B cell (primary cell): ENCODE measurements around the gene TBXAS1. TPM values are rescaled to one million over a fixed set of nuclear protein-coding genes. Genes with fewer than 3 reads are reported as not detected.

Source experiments
- ATAC-seq: fragments of 200-7000 bp; cut with Tn5 transposase; one replicate; pipeline ENCODE4 v1.10.0; 2021; ENCODE audit warnings: low read depth, mild to moderate bottlenecking, moderate number of reproducible peaks, moderate library complexity
- CTCF ChIA-PET: fragments of 350-600 bp; sonication (Branson Sonifier 250); formaldehyde crosslinking; loops from one replicate; lab custom pipeline; 2021; ENCODE audit warnings: antibody characterized with exemption, inconsistent platforms; lab: Charles Lee
- POLR2A ChIA-PET: fragments of 350-600 bp; sonication (Branson Sonifier 250); formaldehyde crosslinking; loops from one replicate; lab custom pipeline; 2021; ENCODE audit warnings: antibody characterized with exemption; lab: Charles Lee
- DNase-seq: peaks from one replicate; pipeline ENCODE4 v3.0.0; 2013
- H2AFZ ChIP-seq: 2 replicates; pipeline ENCODE4 v1.6.1; 2012; ENCODE audit warnings: mild to moderate bottlenecking, low read depth, low read length; ENCODE audit not compliant: insufficient read depth, poor library complexity, severe bottlenecking
- H3K27ac ChIP-seq, 2 donors: 1 replicate in 1 of 2; 2 replicates in 1 of 2; pipeline ENCODE4 v1.5.1; 2012 to 2013; ENCODE audit warnings: low read length in 2 of 2, mild to moderate bottlenecking in 2 of 2, moderate library complexity in 1 of 2
- H3K27me3 ChIP-seq, 4 experiments: fragments of 200-600 bp in 1 of 4; sonication (generic) in 1 of 4; replicated peaks in 1 of 4; 1 replicate in 2 of 4; 2 replicates in 2 of 4; pipeline versions ENCODE4 v1.6.1 to v1.7.0; 2013 to 2016; ENCODE audit warnings: low read length in 3 of 4, mild to moderate bottlenecking in 2 of 4, mixed read lengths in 1 of 4, moderate library complexity in 1 of 4; ENCODE audit not compliant: insufficient read depth in 4 of 4, control insufficient read depth in 3 of 4; ENCODE audit errors: control extremely low read depth in 1 of 4
- H3K36me3 ChIP-seq, 2 experiments: replicated peaks in 1 of 2; 1 replicate in 1 of 2; 2 replicates in 1 of 2; pipeline versions ENCODE4 v1.6.1 to v1.7.1; 2013; ENCODE audit warnings: low read length in 1 of 2; ENCODE audit not compliant: insufficient read depth in 2 of 2, control insufficient read depth in 1 of 2; ENCODE audit errors: control extremely low read depth in 1 of 2, extremely low read depth in 1 of 2
- H3K4me1 ChIP-seq, 2 donors: fragments of 200-600 bp in 1 of 2; sonication (generic) in 1 of 2; 1 replicate in 1 of 2; 2 replicates in 1 of 2; pipeline versions ENCODE4 v1.5.1 to v1.6.1; 2013 to 2017; ENCODE audit warnings: low read length in 2 of 2; ENCODE audit not compliant: control insufficient read depth in 2 of 2, insufficient read depth in 2 of 2
- H3K4me2 ChIP-seq: replicated peaks from 2 replicates; pipeline ENCODE3; 2012; ENCODE audit warnings: mild to moderate bottlenecking, low read depth, low read length; ENCODE audit not compliant: poor library complexity, severe bottlenecking
- H3K4me3 ChIP-seq, 5 experiments: fragments of 200-600 bp in 1 of 5; sonication (generic) in 1 of 5; 1 replicate in 3 of 5; 2 replicates in 2 of 5; pipeline versions ENCODE4 v1.5.1 to v1.7.0; 2011 to 2016; ENCODE audit warnings: low read length in 4 of 5, mild to moderate bottlenecking in 4 of 5, low read depth in 2 of 5, control low read depth in 1 of 5, moderate library complexity in 1 of 5; ENCODE audit not compliant: insufficient read depth in 1 of 5; ENCODE audit errors: control extremely low read depth in 1 of 5, extremely low read depth in 1 of 5
- H3K79me2 ChIP-seq: fragments of 200-600 bp; sonication (generic); one replicate; pipeline ENCODE4 v1.6.0; 2016; ENCODE audit warnings: low read length; ENCODE audit not compliant: control insufficient read depth, insufficient read depth
- H3K9ac ChIP-seq: fragments of 200-600 bp; sonication (generic); 2 replicates; pipeline ENCODE4 v1.6.1; 2017; ENCODE audit warnings: mild to moderate bottlenecking, low read length, moderate library complexity
- H3K9me3 ChIP-seq, 3 donors: one replicate each; pipeline versions ENCODE4 v1.6.1 to v1.7.1; 2013; ENCODE audit warnings: low read length in 2 of 3; ENCODE audit not compliant: control insufficient read depth in 2 of 3, insufficient read depth in 1 of 3; ENCODE audit errors: control extremely low read depth in 1 of 3
- H4K20me1 ChIP-seq: 2 replicates; pipeline ENCODE4 v1.6.0; 2012; ENCODE audit warnings: mild to moderate bottlenecking, low read length; ENCODE audit not compliant: insufficient read depth, control insufficient read depth, poor library complexity, severe bottlenecking
- H3K27ac Mint-ChIP-seq: one replicate; pipeline ENCODE4 v1.8.0; 2021; ENCODE audit warnings: mixed read lengths
- H3K27me3 Mint-ChIP-seq: one replicate; pipeline ENCODE4 v1.8.0; 2021; ENCODE audit warnings: mixed read lengths
- H3K4me1 Mint-ChIP-seq: one replicate; pipeline ENCODE4 v1.8.0; 2021; ENCODE audit warnings: mixed read lengths
- H3K4me3 Mint-ChIP-seq: one replicate; pipeline ENCODE4 v1.8.0; 2021; ENCODE audit warnings: mixed read lengths
- H3K9me3 Mint-ChIP-seq: one replicate; pipeline ENCODE4 v1.8.0; 2022; ENCODE audit warnings: mixed read lengths; ENCODE audit not compliant: insufficient read depth
- EZH2 ChIP-seq: IDR thresholded peaks from 2 replicates; pipeline ENCODE4 v1.6.1; 2012; ENCODE audit warnings: borderline replicate concordance, low read depth, mild to moderate bottlenecking, moderate library complexity, low read length; ENCODE audit not compliant: insufficient read depth, poor library complexity, severe bottlenecking
- WGBS: methylation state at CpG from one replicate; pipeline ENCODE4 v1.1.5; 2013; ENCODE audit warnings: missing lambda C conversion rate; ENCODE audit not compliant: insufficient coverage; 5-methylcytosine and 5-hydroxymethylcytosine counted together
- intact Hi-C: fragments of 100-400 bp; cut with micrococcal nuclease; formaldehyde crosslinking; loops from one replicate; pipeline ENCODE4 v1.10.0; 2022
- polyA plus RNA-seq: library from polyadenylated mRNA; depleted of rRNA; stranded (reverse); fragments of >200 nt; gene quantifications from 2 replicates; pipeline ENCODE4 v1.2.3, GENCODE V29; 2012
- total RNA-seq, 2 donors: library from RNA; stranded (reverse); fragments of 120-200 nt in 1 of 2; gene quantifications; 1 replicate in 1 of 2; 2 replicates in 1 of 2; pipeline versions ENCODE4 v1.2.3 to v1.2.4, GENCODE V29; 2013 to 2022
- TF ChIP-seq, protein P1 (sequence below): fragments of 200-600 bp; IDR thresholded peaks from one replicate; pipeline ENCODE4 v1.8.0; 2022; ENCODE audit warnings: antibody characterized with exemption, mild to moderate bottlenecking

The TBXAS1 gene
- total and polyA plus RNA-seq, 2 donors (not counting 1 experiment from before 2014, with no cell fraction given) = 8.1 to 21.0 TPM

DNA sequence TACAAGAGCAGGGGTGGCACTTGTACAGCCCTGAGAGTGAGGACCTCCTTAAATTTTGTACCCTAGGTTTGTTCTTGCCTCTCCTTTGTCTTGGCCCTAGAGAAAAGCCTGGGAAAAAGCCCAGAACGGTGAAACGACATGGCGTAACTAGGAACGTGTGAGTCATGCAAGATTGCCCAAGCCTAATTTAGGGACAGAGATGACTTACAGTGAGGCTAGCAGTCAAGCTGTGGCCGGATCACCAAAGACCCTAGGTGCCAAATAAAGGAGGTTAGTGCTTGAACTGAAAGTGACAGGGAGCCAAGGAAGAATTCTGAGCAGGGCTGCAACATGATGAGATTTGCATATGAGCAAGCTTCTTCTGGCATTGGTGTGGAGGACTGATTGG, 25.1 kb downstream of the TBXAS1 start:
- no peaks in the 10 kb centered on the region for H3K27me3 ChIP-seq
- Mint-ChIP-seq H3K27me3 (no peaks in the 10 kb centered on the region), H3K27ac (no peak overlapping the region), H3K9me3 (no peaks in the 10 kb centered on the region), H3K4me3 (no peak overlapping the region), H3K4me1 (peaks cover 19% of the 10 kb centered on the region)
- H3K4me1 ChIP-seq = peaks cover 12 to 15% of the 10 kb centered on the region in 2 donors
- H3K79me2 ChIP-seq = no peaks in the 10 kb centered on the region
- no peak overlapping the region for H3K4me3 ChIP-seq
- CTCF ChIA-PET = no interaction called here
- intact Hi-C loops = no loop called here
- POLR2A ChIA-PET = no interaction called here
- no peaks in the 10 kb centered on the region for H4K20me1 ChIP-seq
- no peaks in the 10 kb centered on the region for H3K36me3 ChIP-seq
- ATAC-seq = no peak
- H2AFZ ChIP-seq = no peak overlapping the region
- DNase-seq = no peak
- H3K27ac ChIP-seq = no peak overlapping the region
- no peak for TF ChIP-seq EZH2
- TF ChIP-seq, protein P1, sequence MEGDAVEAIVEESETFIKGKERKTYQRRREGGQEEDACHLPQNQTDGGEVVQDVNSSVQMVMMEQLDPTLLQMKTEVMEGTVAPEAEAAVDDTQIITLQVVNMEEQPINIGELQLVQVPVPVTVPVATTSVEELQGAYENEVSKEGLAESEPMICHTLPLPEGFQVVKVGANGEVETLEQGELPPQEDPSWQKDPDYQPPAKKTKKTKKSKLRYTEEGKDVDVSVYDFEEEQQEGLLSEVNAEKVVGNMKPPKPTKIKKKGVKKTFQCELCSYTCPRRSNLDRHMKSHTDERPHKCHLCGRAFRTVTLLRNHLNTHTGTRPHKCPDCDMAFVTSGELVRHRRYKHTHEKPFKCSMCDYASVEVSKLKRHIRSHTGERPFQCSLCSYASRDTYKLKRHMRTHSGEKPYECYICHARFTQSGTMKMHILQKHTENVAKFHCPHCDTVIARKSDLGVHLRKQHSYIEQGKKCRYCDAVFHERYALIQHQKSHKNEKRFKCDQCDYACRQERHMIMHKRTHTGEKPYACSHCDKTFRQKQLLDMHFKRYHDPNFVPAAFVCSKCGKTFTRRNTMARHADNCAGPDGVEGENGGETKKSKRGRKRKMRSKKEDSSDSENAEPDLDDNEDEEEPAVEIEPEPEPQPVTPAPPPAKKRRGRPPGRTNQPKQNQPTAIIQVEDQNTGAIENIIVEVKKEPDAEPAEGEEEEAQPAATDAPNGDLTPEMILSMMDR = no peak
- 84% methylated on average over 5 of the region's 5 CpGs for WGBS
- no peak overlapping the region for H3K9ac ChIP-seq
- no peak overlapping the region for H3K4me2 ChIP-seq
- H3K9me3 ChIP-seq = no peaks in the 10 kb centered on the region

DNA sequence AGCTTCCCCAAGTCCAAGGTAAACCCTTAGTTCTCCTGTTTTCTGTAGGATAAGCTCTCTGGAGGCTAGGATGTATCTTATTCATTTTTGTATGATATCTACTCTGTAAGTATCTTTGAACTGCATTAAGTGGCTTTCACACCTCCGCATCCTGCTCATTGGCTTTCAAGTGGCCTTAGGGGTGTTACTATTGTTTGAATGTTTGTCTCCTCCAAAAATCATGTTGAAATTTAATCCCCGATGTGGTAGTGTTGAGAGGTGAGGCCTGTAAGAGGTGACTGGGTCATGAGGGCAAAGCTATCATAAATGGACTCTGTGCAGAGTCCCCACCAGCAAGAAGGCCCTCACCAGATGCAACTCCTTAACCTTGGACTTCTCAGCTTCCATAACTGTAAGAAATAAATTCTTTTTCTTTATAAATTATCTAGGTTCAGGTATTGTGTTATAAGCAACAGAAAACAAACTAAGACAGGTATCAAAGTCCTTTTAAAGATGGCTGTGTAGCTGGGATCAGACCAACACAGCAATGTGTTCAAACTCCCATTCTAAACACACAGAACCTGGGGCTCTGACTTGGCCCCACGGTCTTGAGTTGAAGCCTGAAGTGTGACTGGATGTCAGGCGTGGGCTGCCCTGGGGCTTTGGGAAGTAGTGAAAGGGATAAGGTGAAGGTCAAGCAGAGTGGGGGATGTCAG, 25.9 kb downstream of the TBXAS1 start:
- H3K9me3 Mint-ChIP-seq = no peaks in the 10 kb centered on the region
- H3K27ac ChIP-seq = no peak overlapping the region
- H3K4me3 Mint-ChIP-seq = no peak overlapping the region
- H3K9me3 ChIP-seq = no peaks in the 10 kb centered on the region
- POLR2A ChIA-PET = no interaction called here
- H3K9ac ChIP-seq = no peak overlapping the region
- peak overlapping the region; percentile 40 for H2AFZ ChIP-seq
- WGBS = 60% methylated on average over 1 of the region's 4 CpGs
- H4K20me1 ChIP-seq = no peaks in the 10 kb centered on the region
- peaks cover 18 to 20% of the 10 kb centered on the region in 2 donors for H3K4me1 ChIP-seq
- H3K4me2 ChIP-seq = peak overlapping the region; percentile 55
- intact Hi-C loops = no loop called here
- no peak for TF ChIP-seq EZH2
- no peaks in the 10 kb centered on the region for H3K27me3 ChIP-seq
- peaks cover 21% of the 10 kb centered on the region for H3K4me1 Mint-ChIP-seq
- H3K27me3 Mint-ChIP-seq = no peaks in the 10 kb centered on the region
- no peaks in the 10 kb centered on the region for H3K79me2 ChIP-seq
- H3K27ac Mint-ChIP-seq = peak overlapping the region; percentile 68
- ATAC-seq (no peak), DNase-seq (no peak)
- CTCF ChIA-PET = no interaction called here
- H3K4me3 ChIP-seq = no peak overlapping the region
- no peaks in the 10 kb centered on the region for H3K36me3 ChIP-seq
